ENCODE data around the gene ROBO1.

DNA sequence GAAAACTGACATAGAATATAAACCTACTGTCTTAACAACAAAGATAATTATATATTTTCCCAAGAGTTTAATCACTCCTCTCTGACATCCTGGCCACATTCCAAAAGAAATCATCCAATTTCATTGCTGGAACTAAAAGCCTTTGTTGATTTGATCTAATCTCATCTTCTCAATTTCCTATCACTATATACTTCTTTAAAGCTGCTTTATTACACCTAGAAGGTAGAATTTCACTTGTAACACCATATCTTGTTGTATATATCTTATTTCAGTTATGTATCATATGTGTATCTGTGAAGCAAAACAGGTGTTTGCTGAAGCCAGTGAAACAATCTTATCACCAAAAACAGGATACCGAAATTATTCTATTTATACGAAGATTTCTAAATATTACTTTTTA lies 740.2 kb downstream of the ROBO1 start:
- TF ChIP-seq, protein P1, sequence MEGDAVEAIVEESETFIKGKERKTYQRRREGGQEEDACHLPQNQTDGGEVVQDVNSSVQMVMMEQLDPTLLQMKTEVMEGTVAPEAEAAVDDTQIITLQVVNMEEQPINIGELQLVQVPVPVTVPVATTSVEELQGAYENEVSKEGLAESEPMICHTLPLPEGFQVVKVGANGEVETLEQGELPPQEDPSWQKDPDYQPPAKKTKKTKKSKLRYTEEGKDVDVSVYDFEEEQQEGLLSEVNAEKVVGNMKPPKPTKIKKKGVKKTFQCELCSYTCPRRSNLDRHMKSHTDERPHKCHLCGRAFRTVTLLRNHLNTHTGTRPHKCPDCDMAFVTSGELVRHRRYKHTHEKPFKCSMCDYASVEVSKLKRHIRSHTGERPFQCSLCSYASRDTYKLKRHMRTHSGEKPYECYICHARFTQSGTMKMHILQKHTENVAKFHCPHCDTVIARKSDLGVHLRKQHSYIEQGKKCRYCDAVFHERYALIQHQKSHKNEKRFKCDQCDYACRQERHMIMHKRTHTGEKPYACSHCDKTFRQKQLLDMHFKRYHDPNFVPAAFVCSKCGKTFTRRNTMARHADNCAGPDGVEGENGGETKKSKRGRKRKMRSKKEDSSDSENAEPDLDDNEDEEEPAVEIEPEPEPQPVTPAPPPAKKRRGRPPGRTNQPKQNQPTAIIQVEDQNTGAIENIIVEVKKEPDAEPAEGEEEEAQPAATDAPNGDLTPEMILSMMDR (optimal IDR thresholded peaks at IDR 0.05 in 1 of 3, IDR thresholded peaks at IDR 0.05 in 1 of 3, conservative IDR thresholded peaks at IDR 0.05 in 1 of 3; ENCODE audit: extremely low read depth in 1 of 3, insufficient read depth in 2 of 3, low read length in 3 of 3) = no peak
- TF ChIP-seq EZH2 (IDR thresholded peaks at IDR 0.05; ENCODE audit: low read length) = no peak
